HUES48 (cell line): ENCODE data around the gene RAD51AP1.

ENCODE experiments used
- H3K27ac ChIP-seq: one replicate; pipeline ENCODE4 v1.7.0; 2013; ENCODE audit warnings: low read depth, low read length, inconsistent platforms
- H3K27me3 ChIP-seq: 2 replicates; pipeline ENCODE4 v1.6.1; 2013; ENCODE audit warnings: mild to moderate bottlenecking, low read length; ENCODE audit not compliant: control insufficient read depth, insufficient read depth
- H3K36me3 ChIP-seq: 2 replicates; pipeline ENCODE4 v1.6.1; 2013; ENCODE audit warnings: low read length; ENCODE audit not compliant: control insufficient read depth, insufficient read depth
- H3K4me1 ChIP-seq: 2 replicates; pipeline ENCODE4 v1.6.1; 2013; ENCODE audit warnings: mild to moderate bottlenecking, low read length; ENCODE audit not compliant: control insufficient read depth, insufficient read depth
- H3K4me3 ChIP-seq: 2 replicates; pipeline ENCODE4 v1.5.1; 2013; ENCODE audit warnings: mild to moderate bottlenecking, low read depth, low read length
- H3K9ac ChIP-seq: 2 replicates; pipeline ENCODE4 v1.6.1; 2013; ENCODE audit warnings: mild to moderate bottlenecking, low read depth, low read length, moderate library complexity
- H3K9me3 ChIP-seq: 2 replicates; pipeline ENCODE4 v1.6.1; 2013; ENCODE audit warnings: low read length; ENCODE audit not compliant: control insufficient read depth, insufficient read depth

RAD51AP1 gene

GRCh38 chr12:4552191-4552590 lies 13.5 kb downstream of the RAD51AP1 start:
- no peak overlapping the region for H3K9ac ChIP-seq
- no peaks in the 10 kb centered on the region for H3K9me3 ChIP-seq
- peaks cover 94% of the 10 kb centered on the region for H3K36me3 ChIP-seq
- H3K27ac ChIP-seq = no peak overlapping the region
- H3K4me3 ChIP-seq = no peak overlapping the region
- no peaks in the 10 kb centered on the region for H3K27me3 ChIP-seq
- peaks cover 8% of the 10 kb centered on the region for H3K4me1 ChIP-seq

GRCh38 chr12:4553943-4554342 lies 15.3 kb downstream of the RAD51AP1 start:
- peaks cover 6% of the 10 kb centered on the region for H3K4me1 ChIP-seq
- H3K27ac ChIP-seq = no peak overlapping the region
- no peaks in the 10 kb centered on the region for H3K9me3 ChIP-seq
- H3K9ac ChIP-seq = no peak overlapping the region
- H3K36me3 ChIP-seq = peaks cover 93% of the 10 kb centered on the region
- no peak overlapping the region for H3K4me3 ChIP-seq
- no peaks in the 10 kb centered on the region for H3K27me3 ChIP-seq

- H3K9me3 ChIP-seq = no peaks in the 10 kb centered on the region
- no peaks in the 10 kb centered on the region for H3K4me1 ChIP-seq
- H3K36me3 ChIP-seq = peaks cover 90% of the 10 kb centered on the region
- no peak overlapping the region for H3K9ac ChIP-seq
- H3K4me3 ChIP-seq = no peak overlapping the region
- no peaks in the 10 kb centered on the region for H3K27me3 ChIP-seq
- H3K27ac ChIP-seq = no peak overlapping the region
Measured at GRCh38 chr12:4555804-4556203, 17.1 kb downstream of the RAD51AP1 start.

GRCh38 chr12:4556735-4557530 lies 18.2 kb downstream of the RAD51AP1 start:
- Histone ChIP-seq H3K4me3 (no peak overlapping the region), H3K36me3 (peaks cover 82% of the 10 kb centered on the region), H3K9me3 (no peaks in the 10 kb centered on the region), H3K9ac (no peak overlapping the region), H3K27me3 (no peaks in the 10 kb centered on the region), H3K4me1 (peaks cover 3% of the 10 kb centered on the region; the same call in 1 of the 2 replicates), H3K27ac (no peak overlapping the region)

- H3K27ac ChIP-seq = no peak overlapping the region
- no peaks in the 10 kb centered on the region for H3K9me3 ChIP-seq
- peaks cover 76% of the 10 kb centered on the region for H3K36me3 ChIP-seq
- H3K4me1 ChIP-seq = peaks cover 7% of the 10 kb centered on the region; the same call in 1 of the 2 replicates
- H3K9ac ChIP-seq = no peak overlapping the region
- H3K4me3 ChIP-seq = no peak overlapping the region
- peaks cover 5% of the 10 kb centered on the region for H3K27me3 ChIP-seq
Measured at GRCh38 chr12:4557586-4557985, 18.9 kb downstream of the RAD51AP1 start.

- peaks cover 10% of the 10 kb centered on the region for H3K27me3 ChIP-seq
- no peaks in the 10 kb centered on the region for H3K9me3 ChIP-seq
- no peak overlapping the region for H3K27ac ChIP-seq
- peaks cover 7% of the 10 kb centered on the region; the same call in 1 of the 2 replicates for H3K4me1 ChIP-seq
- peaks cover 70% of the 10 kb centered on the region for H3K36me3 ChIP-seq
- no peak overlapping the region for H3K9ac ChIP-seq
- no peak overlapping the region for H3K4me3 ChIP-seq
Measured at GRCh38 chr12:4558171-4558570, 19.5 kb downstream of the RAD51AP1 start.

GRCh38 chr12:4562034-4562657 lies 23.5 kb downstream of the RAD51AP1 start, which contains the start of gene DYRK4:
Gene DYRK4 (plus strand): TSS chr12:4562208. CDS start chr12:4562246, 38 bp downstream.
- Histone ChIP-seq H3K27ac (no peak within 1 kb of the TSS), H3K9me3 (no peaks in the 10 kb centered on the region), H3K4me3 (peak within 1 kb of the TSS; percentile 54), H3K9ac (peak within 1 kb of the TSS; percentile 29; the same call in 1 of the 2 replicates), H3K27me3 (peaks cover 18% of the 10 kb centered on the region), H3K4me1 (peaks cover 7% of the 10 kb centered on the region; the same call in 1 of the 2 replicates), H3K36me3 (peaks cover 33% of the 10 kb centered on the region)

- Histone ChIP-seq H3K27me3 (peaks cover 18% of the 10 kb centered on the region), H3K9ac (no peak overlapping the region), H3K4me1 (peaks cover 7% of the 10 kb centered on the region; the same call in 1 of the 2 replicates), H3K9me3 (no peaks in the 10 kb centered on the region), H3K4me3 (no peak overlapping the region), H3K36me3 (peaks cover 21% of the 10 kb centered on the region), H3K27ac (no peak overlapping the region)
Measured at GRCh38 chr12:4563336-4563735, 24.6 kb downstream of the RAD51AP1 start.

GRCh38 chr12:4564818-4565217 lies 26.1 kb downstream of the RAD51AP1 start:
- Histone ChIP-seq H3K9me3 (no peaks in the 10 kb centered on the region), H3K4me3 (no peak overlapping the region), H3K4me1 (peaks cover 7% of the 10 kb centered on the region; the same call in 1 of the 2 replicates), H3K36me3 (peaks cover 7% of the 10 kb centered on the region; the same call in 1 of the 2 replicates), H3K27me3 (peaks cover 18% of the 10 kb centered on the region), H3K27ac (no peak overlapping the region), H3K9ac (no peak overlapping the region)

GRCh38 chr12:4566474-4566873 lies 27.8 kb downstream of the RAD51AP1 start:
- Histone ChIP-seq H3K4me1 (peaks cover 7% of the 10 kb centered on the region; the same call in 1 of the 2 replicates), H3K9ac (no peak overlapping the region), H3K36me3 (no peaks in the 10 kb centered on the region), H3K9me3 (no peaks in the 10 kb centered on the region), H3K27me3 (peaks cover 18% of the 10 kb centered on the region), H3K4me3 (no peak overlapping the region), H3K27ac (no peak overlapping the region)
